ENCODE data around the gene PLA2G4F.

PLA2G4F gene

GRCh38 chr15:42135351-42135750, 21.1 kb downstream of the PLA2G4F start:
- in situ Hi-C loops (cut with MboI; ENCODE audit: low pct_unique_long_range_greater_than_20kb, low sequenced_read_pairs, unreplicated experiment), result loop anchor here (10.0 kb wide), 1 partner anchor 71 kb away; no protein-coding TSS in a partner anchor
- no peak for DNase-seq (ENCODE audit: low spot score)
- TF ChIP-seq CTCF (IDR thresholded peaks at IDR 0.05; ENCODE audit: extremely low read depth, insufficient read depth, missing control alignments), result no peak

GRCh38 chr15:42134617-42135245, 21.7 kb downstream of the PLA2G4F start:
- no peak for DNase-seq (ENCODE audit: low spot score)
- TF ChIP-seq CTCF (IDR thresholded peaks at IDR 0.05; ENCODE audit: extremely low read depth, insufficient read depth, missing control alignments), result no peak
- in situ Hi-C loops (cut with MboI; ENCODE audit: low pct_unique_long_range_greater_than_20kb, low sequenced_read_pairs, unreplicated experiment), result loop anchor here (10.0 kb wide), 1 partner anchor 70 kb away; no protein-coding TSS in a partner anchor

GRCh38 chr15:42133886-42134502, 22.4 kb downstream of the PLA2G4F start:
- in situ Hi-C loops (cut with MboI; ENCODE audit: low pct_unique_long_range_greater_than_20kb, low sequenced_read_pairs, unreplicated experiment), result loop anchor here (10.0 kb wide), 1 partner anchor 69 kb away; no protein-coding TSS in a partner anchor
- TF ChIP-seq CTCF (IDR thresholded peaks at IDR 0.05; ENCODE audit: extremely low read depth, insufficient read depth, missing control alignments), result peak; percentile 84
- DNase-seq (ENCODE audit: low spot score), result peak; percentile 58

GRCh38 chr15:42133356-42133755, 23.1 kb downstream of the PLA2G4F start:
- TF ChIP-seq CTCF (IDR thresholded peaks at IDR 0.05; ENCODE audit: extremely low read depth, insufficient read depth, missing control alignments), result no peak
- in situ Hi-C loops (cut with MboI; ENCODE audit: low pct_unique_long_range_greater_than_20kb, low sequenced_read_pairs, unreplicated experiment), result loop anchor here (10.0 kb wide), 1 partner anchor 69 kb away; no protein-coding TSS in a partner anchor
- DNase-seq (ENCODE audit: low spot score), result no peak

GRCh38 chr15:42131826-42132806, 24.3 kb downstream of the PLA2G4F start:
- TF ChIP-seq CTCF (IDR thresholded peaks at IDR 0.05; ENCODE audit: extremely low read depth, insufficient read depth, missing control alignments), result no peak
- DNase-seq (ENCODE audit: low spot score), result no peak
- in situ Hi-C loops (cut with MboI; ENCODE audit: low pct_unique_long_range_greater_than_20kb, low sequenced_read_pairs, unreplicated experiment), result loop anchor here (10.0 kb wide), 1 partner anchor 67 kb away; no protein-coding TSS in a partner anchor

GRCh38 chr15:42131006-42131405, 25.4 kb downstream of the PLA2G4F start:
- in situ Hi-C loops (cut with MboI; ENCODE audit: low pct_unique_long_range_greater_than_20kb, low sequenced_read_pairs, unreplicated experiment), result loop anchor here (10.0 kb wide), 1 partner anchor 66 kb away; no protein-coding TSS in a partner anchor
- no peak for TF ChIP-seq CTCF (IDR thresholded peaks at IDR 0.05; ENCODE audit: extremely low read depth, insufficient read depth, missing control alignments)
- no peak for DNase-seq (ENCODE audit: low spot score)

Measured in GM13977 (cell line).